ENCODE measurements around the gene PLA2G3.

PLA2G3 gene

GRCh38 chr22:31139866-31140716 lies at the start of gene PLA2G3:
PLA2G3 (minus strand) TSS chr22:31140508; CDS start chr22:31140354, 154 bp downstream.
- Histone ChIP-seq H3K9me3 (ENCODE audit: insufficient read depth, low read length, severe bottlenecking) (no peaks in the 10 kb centered on the region), H3K36me3 (ENCODE audit: insufficient read depth, low read length) (no peaks in the 10 kb centered on the region), H3K4me1 (ENCODE audit: insufficient read depth, low read length) (no peaks in the 10 kb centered on the region), H4K20me1 (ENCODE audit: insufficient read depth, low read length) (no peaks in the 10 kb centered on the region), H3K79me2 (ENCODE audit: insufficient read depth, low read length) (no peaks in the 10 kb centered on the region), H3K27ac (ENCODE audit: low read length) (no peak within 1 kb of the TSS), H3K4me2 (ENCODE audit: insufficient read depth, low read length) (no peak within 1 kb of the TSS), H2AFZ (ENCODE audit: low read depth, low read length) (no peak within 1 kb of the TSS), H3K4me3 (ENCODE audit: low read depth in 1 of 2, low read length in 2 of 2) (no peak within 1 kb of the TSS), H3K9ac (ENCODE audit: low read depth, low read length) (no peak within 1 kb of the TSS), H3K27me3 (ENCODE audit: insufficient read depth, low read length, poor library complexity) (no peaks in the 10 kb centered on the region)
- TF ChIP-seq EZH2 (IDR thresholded peaks at IDR 0.05; ENCODE audit: borderline replicate concordance, low read depth, low read length, severe bottlenecking) (no peak), CTCF (IDR thresholded peaks at IDR 0.05; ENCODE audit: borderline replicate concordance, extremely low read depth, low read length, poor library complexity, severe bottlenecking) (no peak)
- ATAC-seq (ENCODE audit: insufficient read depth, low read depth) (no peak), DNase-seq (no peak)

- Histone ChIP-seq H2AFZ (ENCODE audit: low read depth, low read length) (no peak overlapping the region), H3K27ac (ENCODE audit: low read length) (no peak overlapping the region), H3K79me2 (ENCODE audit: insufficient read depth, low read length) (peaks cover 5% of the 10 kb centered on the region; the same call in 1 of the 2 replicates), H3K9ac (ENCODE audit: low read depth, low read length) (no peak overlapping the region), H3K9me3 (ENCODE audit: insufficient read depth, low read length, severe bottlenecking) (no peaks in the 10 kb centered on the region), H4K20me1 (ENCODE audit: insufficient read depth, low read length) (peaks cover 6% of the 10 kb centered on the region; the same call in 1 of the 2 replicates), H3K4me3 (ENCODE audit: low read depth in 1 of 2, low read length in 2 of 2) (no peak overlapping the region), H3K27me3 (ENCODE audit: insufficient read depth, low read length, poor library complexity) (no peaks in the 10 kb centered on the region), H3K4me2 (ENCODE audit: insufficient read depth, low read length) (no peak overlapping the region), H3K4me1 (ENCODE audit: insufficient read depth, low read length) (no peaks in the 10 kb centered on the region), H3K36me3 (ENCODE audit: insufficient read depth, low read length) (peaks cover 41% of the 10 kb centered on the region)
- no peak for ATAC-seq (ENCODE audit: insufficient read depth, low read depth)
- no peak for DNase-seq
- no peak for TF ChIP-seq CTCF (IDR thresholded peaks at IDR 0.05; ENCODE audit: borderline replicate concordance, extremely low read depth, low read length, poor library complexity, severe bottlenecking)
Measured at GRCh38 chr22:31187627-31188026, 47.3 kb upstream of the PLA2G3 start.

- Histone ChIP-seq H3K79me2 (ENCODE audit: insufficient read depth, low read length) (peaks cover 8% of the 10 kb centered on the region), H3K4me3 (ENCODE audit: low read depth in 1 of 2, low read length in 2 of 2) (no peak overlapping the region), H3K9me3 (ENCODE audit: insufficient read depth, low read length, severe bottlenecking) (no peaks in the 10 kb centered on the region), H3K4me1 (ENCODE audit: insufficient read depth, low read length) (no peaks in the 10 kb centered on the region), H2AFZ (ENCODE audit: low read depth, low read length) (no peak overlapping the region), H3K4me2 (ENCODE audit: insufficient read depth, low read length) (no peak overlapping the region), H3K27ac (ENCODE audit: low read length) (no peak overlapping the region), H3K27me3 (ENCODE audit: insufficient read depth, low read length, poor library complexity) (no peaks in the 10 kb centered on the region), H4K20me1 (ENCODE audit: insufficient read depth, low read length) (no peaks in the 10 kb centered on the region), H3K9ac (ENCODE audit: low read depth, low read length) (no peak overlapping the region), H3K36me3 (ENCODE audit: insufficient read depth, low read length) (peaks cover 33% of the 10 kb centered on the region)
- no peak for TF ChIP-seq CTCF (IDR thresholded peaks at IDR 0.05; ENCODE audit: borderline replicate concordance, extremely low read depth, low read length, poor library complexity, severe bottlenecking)
- TF ChIP-seq EZH2 (IDR thresholded peaks at IDR 0.05; ENCODE audit: borderline replicate concordance, low read depth, low read length, severe bottlenecking), result no peak
- DNase-seq (no peak), ATAC-seq (ENCODE audit: insufficient read depth, low read depth) (no peak)
Measured at GRCh38 chr22:31185056-31185455, 44.7 kb upstream of the PLA2G3 start.

Data from DND-41 (cell line).